Measurements from ENCODE around the gene ENPP3. TPM values are rescaled to one million over a fixed set of nuclear protein-coding genes. Genes with fewer than 3 reads are reported as not detected.

The ENPP3 gene
- total and polyA plus RNA-seq, 2 of the 13 experiments (the other 11 are each of a cell fraction or from before 2014, with no cell fraction given) = 40.0 to 75.4 TPM

GRCh38 chr6:131755597-131755996, 118.5 kb downstream of the ENPP3 start:
- peak overlapping the region; percentile 55 for H3K9ac ChIP-seq (ENCODE audit: insufficient read depth, low read depth, low read length)
- no peak overlapping the region for H2AFZ ChIP-seq (ENCODE audit: low read length)
- peak overlapping the region; percentile 66 for H3K4me2 ChIP-seq (ENCODE audit: low read depth, low read length)
- H3K4me3 ChIP-seq (replicated peaks in 1 of 3; ENCODE audit: insufficient read depth in 1 of 3, low read depth in 2 of 3, low read length in 3 of 3) = peak overlapping the region in 1 of 3 experiments; percentile 8; a peak in 2 of 6 replicates
- ChIA-PET CTCF (ENCODE audit: low intra/inter-chr PET ratio, low total read pairs) (no interaction called here), POLR2A (interaction anchor here (0.7 to 4.0 kb wide), 13 partner anchors 8 to 141 kb away, joined by 3 to 38 read pairs (median 5); no protein-coding TSS in a partner anchor)
- peak; percentile 11 for ATAC-seq
- BruUV-seq (replicated peaks) = no TSS peak
- intact Hi-C loops (cut with micrococcal nuclease; ENCODE audit: unreplicated experiment) (loop anchor here (1.0 to 2.0 kb wide), 2 partner anchors 8 to 13 kb away; no protein-coding TSS in a partner anchor), in situ Hi-C loops (cut with HindIII; ENCODE audit: extremely low pct_ligation_motif_present, low pct_unique_long_range_greater_than_20kb) (no loop called here)
- peak; percentile 69 for DNase-seq (ENCODE audit: low spot score)
- no peak for FAIRE-seq
- no peaks in the 10 kb centered on the region for H3K27me3 ChIP-seq (ENCODE audit: control insufficient read depth in 1 of 2, insufficient read depth in 2 of 2, low read length in 2 of 2)
- peaks cover 65% of the 10 kb centered on the region for H3K4me1 ChIP-seq (ENCODE audit: insufficient read depth, low read length)
- H3K36me3 ChIP-seq (replicated peaks in 1 of 2; ENCODE audit: control insufficient read depth in 1 of 2, insufficient read depth in 2 of 2, low read length in 2 of 2) = no peaks in the 10 kb centered on the region
- whole genome bisulfite sequencing (ENCODE audit: low lambda C conversion rate) = 71% methylated on average over 3 of the region's 3 CpGs
- H3K9me3 ChIP-seq (ENCODE audit: low read length) = no peaks in the 10 kb centered on the region
- no peaks in the 10 kb centered on the region for H4K20me1 ChIP-seq (ENCODE audit: insufficient read depth, low read length)
- no peaks in the 10 kb centered on the region for H3K79me2 ChIP-seq (ENCODE audit: insufficient read depth, low read length)
- H3K27ac ChIP-seq (ENCODE audit: extremely low read length, insufficient read depth, low read length) = peak overlapping the region; percentile 70
- TF ChIP-seq ARID2 (CRISPR knock-in tag; IDR thresholded peaks at IDR 0.05; ENCODE audit: borderline replicate concordance) (no peak), SATB2 (CRISPR knock-in tag; IDR thresholded peaks at IDR 0.05) (peak; percentile 70; the same call in 1 of the 2 replicates), ZFP90 (CRISPR knock-in tag; IDR thresholded peaks at IDR 0.05; ENCODE audit: borderline replicate concordance) (peak; percentile 55; the same call in 1 of the 2 replicates), ISL2 (CRISPR knock-in tag; IDR thresholded peaks at IDR 0.05) (0 out of 2 replicates have a peak, but pooled peaks have one; percentile 26), IRF1 (CRISPR knock-in tag; IDR thresholded peaks at IDR 0.05; ENCODE audit: low read depth) (no peak), ZMYM2 (CRISPR knock-in tag; IDR thresholded peaks at IDR 0.05) (0 out of 2 replicates have a peak, but pooled peaks have one; percentile 14), PTBP1 (IDR thresholded peaks at IDR 0.05; ENCODE audit: low read depth, low read length, poor library complexity, severe bottlenecking) (no peak), EP300 (IDR thresholded peaks at IDR 0.05; ENCODE audit: low read depth in 2 of 2, low read length in 2 of 2) (0 out of 4 replicates have a peak, but pooled peaks of 1 of the 2 experiments have one; percentile 28), EP300 (CRISPR knock-in tag; IDR thresholded peaks at IDR 0.05; ENCODE audit: borderline replicate concordance) (no peak), HNRNPUL1 (IDR thresholded peaks at IDR 0.05; ENCODE audit: low read depth, low read length) (no peak), HNF4G (IDR thresholded peaks at IDR 0.05; ENCODE audit: borderline replicate concordance, low read depth, low read length) (no peak), HNF4G (CRISPR knock-in tag; IDR thresholded peaks at IDR 0.05; ENCODE audit: borderline replicate concordance, low read depth) (0 out of 2 replicates have a peak, but pooled peaks have one; percentile 27), ZNF800 (CRISPR knock-in tag; IDR thresholded peaks at IDR 0.05) (no peak), FOXA3 (CRISPR knock-in tag; IDR thresholded peaks at IDR 0.05) (no peak), ARID3A (IDR thresholded peaks at IDR 0.05; ENCODE audit: low read depth, low read length) (peak; percentile 69; the same call in 1 of the 2 replicates), ZNF260 (CRISPR knock-in tag; IDR thresholded peaks at IDR 0.05; ENCODE audit: borderline replicate concordance, low read depth) (no peak), ZNF564 (CRISPR knock-in tag; IDR thresholded peaks at IDR 0.05) (0 out of 2 replicates have a peak, but pooled peaks have one; percentile 6), GTF2F1 (IDR thresholded peaks at IDR 0.05; ENCODE audit: low read length) (no peak), FOSL2 (CRISPR knock-in tag; IDR thresholded peaks at IDR 0.05) (peak; percentile 50; the same call in 1 of the 2 replicates)
- TF ChIP-seq, protein P1, sequence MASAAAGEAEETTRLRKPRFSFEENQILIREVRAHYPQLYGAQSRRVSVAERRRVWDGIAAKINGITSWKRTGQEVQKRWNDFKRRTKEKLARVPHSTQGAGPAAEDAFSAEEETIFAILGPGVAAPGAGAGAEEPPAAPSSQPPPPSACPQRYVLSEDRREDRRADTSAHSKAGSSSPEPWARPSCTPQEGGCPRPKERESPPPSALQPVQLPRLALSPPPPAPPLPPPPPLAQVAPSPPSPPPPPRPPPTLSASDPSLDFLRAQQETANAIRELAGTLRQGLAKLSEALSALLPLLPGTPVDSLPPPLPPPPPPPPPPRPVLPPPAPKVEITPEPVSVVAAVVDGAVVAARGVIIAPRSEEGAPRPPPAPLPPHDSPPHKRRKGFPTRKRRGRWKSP (CRISPR knock-in tag; IDR thresholded peaks at IDR 0.05) = no peak
